Breast epithelium (tissue), 4 donors: ENCODE data around the gene CDH13. TPM values are rescaled to one million over a fixed set of nuclear protein-coding genes. Genes with fewer than 3 reads are reported as not detected.

Experiments used
- DNase-seq, 2 donors: peaks; one replicate each; pipeline ENCODE4 v3.0.0-alpha.2; 2019; ENCODE audit warnings: low spot score in 2 of 2
- H3K27ac ChIP-seq, 2 donors: fragments of 200-600 bp; sonication (generic) in 1 of 2; one replicate each; pipeline ENCODE4 v1.5.1; 2016 to 2019; ENCODE audit warnings: mild to moderate bottlenecking in 1 of 2
- H3K27me3 ChIP-seq, 2 donors: fragments of 200-600 bp; sonication (generic) in 1 of 2; one replicate each; pipeline versions ENCODE4 v1.5.1 to v1.6.0; 2017 to 2019; ENCODE audit warnings: control low read depth in 1 of 2, mild to moderate bottlenecking in 1 of 2
- H3K36me3 ChIP-seq: fragments of 200-600 bp; one replicate; pipeline ENCODE4 v1.5.1; 2019
- H3K4me1 ChIP-seq, 2 donors: fragments of 200-600 bp; sonication (generic); one replicate each; pipeline ENCODE4 v1.5.1; 2016 to 2019; ENCODE audit warnings: control low read depth in 1 of 2
- H3K4me3 ChIP-seq, 3 donors: fragments of 200-600 bp; sonication (generic); 1 replicate in 2 of 3; 2 replicates in 1 of 3; pipeline ENCODE4 v1.5.1; 2016 to 2019; ENCODE audit warnings: mild to moderate bottlenecking in 3 of 3, moderate library complexity in 2 of 3
- H3K9me3 ChIP-seq, 2 donors: fragments of 200-600 bp; sonication (generic) in 1 of 2; one replicate each; pipeline ENCODE4 v1.5.1; 2016 to 2019; ENCODE audit warnings: control low read depth in 1 of 2
- CTCF ChIP-seq, 3 donors: fragments of 450-650 bp; IDR thresholded peaks; one replicate each; pipeline ENCODE4 v1.5.1; 2016 to 2017; ENCODE audit warnings: antibody characterized with exemption in 3 of 3, mild to moderate bottlenecking in 3 of 3, moderate library complexity in 3 of 3
- POLR2A ChIP-seq: fragments of 450-650 bp; IDR thresholded peaks from one replicate; pipeline ENCODE4 v1.6.1; 2016; ENCODE audit warnings: antibody characterized with exemption, mild to moderate bottlenecking, moderate library complexity
- POLR2AphosphoS5 ChIP-seq, 3 donors: sonication (generic); formaldehyde crosslinking; IDR thresholded peaks; one replicate each; pipeline ENCODE4 v1.6.1; 2017; ENCODE audit warnings: antibody characterized with exemption in 3 of 3
- intact Hi-C: fragments of 100-400 bp; cut with DNase I; formaldehyde crosslinking; loops from one replicate; pipeline ENCODE4 v1.15.1; 2023; ENCODE audit warnings: low total_unique reads
- total RNA-seq, 3 donors: library from RNA; depleted of rRNA; stranded (reverse); fragments of >200 nt; gene quantifications; one replicate each; pipeline ENCODE4 v1.1.0, GENCODE V29; 2016

The CDH13 gene
- total RNA-seq, 3 donors from 2014 or later = 6.0 to 13.1 (median 11.5) TPM

- Histone ChIP-seq H3K27me3 (no peaks in the 10 kb centered on the region), H3K9me3 (no peaks in the 10 kb centered on the region), H3K4me3 (no peak overlapping the region), H3K36me3 (no peaks in the 10 kb centered on the region), H3K4me1 (no peaks in the 10 kb centered on the region), H3K27ac (no peak overlapping the region)
- intact Hi-C loops = no loop called here
- DNase-seq = no peak
- TF ChIP-seq POLR2AphosphoS5 (IDR thresholded peaks at IDR 0.05) = no peak
- TF ChIP-seq CTCF (IDR thresholded peaks at IDR 0.05) = no peak
- TF ChIP-seq POLR2A = no peak
Measured at GRCh38 chr16:83171396-83171795, 544.6 kb downstream of the CDH13 start.

GRCh38 chr16:83174671-83175070, 547.9 kb downstream of the CDH13 start:
- no peaks in the 10 kb centered on the region for H3K27me3 ChIP-seq
- intact Hi-C loops = no loop called here
- no peaks in the 10 kb centered on the region for H3K9me3 ChIP-seq
- no peaks in the 10 kb centered on the region for H3K36me3 ChIP-seq
- H3K4me3 ChIP-seq = no peak overlapping the region
- DNase-seq = no peak
- H3K4me1 ChIP-seq = no peaks in the 10 kb centered on the region
- TF ChIP-seq POLR2A (no peak), CTCF (IDR thresholded peaks at IDR 0.05) (no peak), POLR2AphosphoS5 (IDR thresholded peaks at IDR 0.05) (no peak)
- no peak overlapping the region for H3K27ac ChIP-seq

GRCh38 chr16:83176802-83177201, 550.0 kb downstream of the CDH13 start:
- no peak for DNase-seq
- Histone ChIP-seq H3K4me3 (no peak overlapping the region), H3K36me3 (no peaks in the 10 kb centered on the region), H3K4me1 (no peaks in the 10 kb centered on the region), H3K27ac (no peak overlapping the region), H3K9me3 (no peaks in the 10 kb centered on the region), H3K27me3 (peaks cover 0 to 3% of the 10 kb centered on the region in 2 donors)
- no peak for TF ChIP-seq POLR2A
- TF ChIP-seq CTCF (IDR thresholded peaks at IDR 0.05) = no peak
- no peak for TF ChIP-seq POLR2AphosphoS5 (IDR thresholded peaks at IDR 0.05)
- intact Hi-C loops = no loop called here

GRCh38 chr16:83185902-83186301, 559.1 kb downstream of the CDH13 start:
- Histone ChIP-seq H3K4me3 (no peak overlapping the region), H3K4me1 (no peaks in the 10 kb centered on the region), H3K27ac (no peak overlapping the region), H3K27me3 (peaks cover 0 to 6% of the 10 kb centered on the region in 2 donors), H3K9me3 (no peaks in the 10 kb centered on the region), H3K36me3 (no peaks in the 10 kb centered on the region)
- intact Hi-C loops = loop anchor here (10.0 kb wide), 1 partner anchor 879 kb away; no protein-coding TSS in a partner anchor
- no peak for TF ChIP-seq CTCF (IDR thresholded peaks at IDR 0.05)
- TF ChIP-seq POLR2A = no peak
- TF ChIP-seq POLR2AphosphoS5 (IDR thresholded peaks at IDR 0.05) = no peak
- DNase-seq = no peak

- no peak for TF ChIP-seq CTCF (IDR thresholded peaks at IDR 0.05)
- Histone ChIP-seq H3K27ac (no peak overlapping the region), H3K9me3 (no peaks in the 10 kb centered on the region), H3K4me3 (no peak overlapping the region), H3K27me3 (peaks cover 0 to 2% of the 10 kb centered on the region in 2 donors), H3K36me3 (no peaks in the 10 kb centered on the region), H3K4me1 (no peaks in the 10 kb centered on the region)
- intact Hi-C loops = loop anchor here (10.0 kb wide), 1 partner anchor 877 kb away; no protein-coding TSS in a partner anchor
- no peak for DNase-seq
Measured at GRCh38 chr16:83187405-83187804, 560.6 kb downstream of the CDH13 start.
